ENCODE results near the gene CWC25. TPM values are rescaled to one million over a fixed set of nuclear protein-coding genes. Genes with fewer than 3 reads are reported as not detected.
A peak's percentile ranks its signal among the peaks of the same experiment; 100 is the strongest.

CWC25 gene
- polyA plus RNA-seq, 1 donor (not counting 4 experiments of a cell fraction or from before 2014, with no cell fraction given), result 14.9 TPM

- no peaks in the 10 kb centered on the region for H3K9me3 ChIP-seq (ENCODE audit: control insufficient read depth, low read depth, low read length)
- H3K79me2 ChIP-seq (ENCODE audit: control insufficient read depth, insufficient read depth, low read length), result peaks cover 32% of the 10 kb centered on the region
- peak overlapping the region; percentile 46 for H2AFZ ChIP-seq (ENCODE audit: control insufficient read depth, low read length)
- DNase-seq (ENCODE audit: low read depth, low spot score) (no peak), FAIRE-seq (peak; percentile 61)
- H3K27ac ChIP-seq (ENCODE audit: control insufficient read depth, insufficient read depth, low read length), result peak overlapping the region; percentile 76
- no peaks in the 10 kb centered on the region for H3K27me3 ChIP-seq (ENCODE audit: control insufficient read depth, extremely low read depth, insufficient read depth, low read length)
- H3K36me3 ChIP-seq (ENCODE audit: control insufficient read depth in 2 of 2, extremely low read depth in 1 of 2, insufficient read depth in 2 of 2, low read length in 2 of 2), result peaks cover 7 to 10% of the 10 kb centered on the region in 2 experiments
- peaks cover 41% of the 10 kb centered on the region for H3K4me1 ChIP-seq (ENCODE audit: control insufficient read depth, extremely low read depth, insufficient read depth, low read length)
- TF ChIP-seq CTCF (optimal IDR thresholded peaks at IDR 0.05 in 1 of 3, IDR thresholded peaks at IDR 0.05 in 1 of 3, conservative IDR thresholded peaks at IDR 0.05 in 1 of 3; ENCODE audit: extremely low read depth in 1 of 3, insufficient read depth in 2 of 3, low read length in 3 of 3) (no peak), EZH2 (IDR thresholded peaks at IDR 0.05; ENCODE audit: low read length) (no peak)
- H3K4me2 ChIP-seq (ENCODE audit: control insufficient read depth, extremely low read depth, insufficient read depth, low read depth, low read length), result peak overlapping the region; percentile 92
- peak overlapping the region; percentile 16 to 54 (median 19) for H3K4me3 ChIP-seq (ENCODE audit: control insufficient read depth in 2 of 3, extremely low read depth in 1 of 3, insufficient read depth in 2 of 3, low read depth in 1 of 3, low read length in 3 of 3)
- H3K9me1 ChIP-seq (ENCODE audit: control insufficient read depth, extremely low read depth, insufficient read depth, low read length), result no peaks in the 10 kb centered on the region
- H4K20me1 ChIP-seq (ENCODE audit: control insufficient read depth, extremely low read depth, insufficient read depth, low read length), result peaks cover 16% of the 10 kb centered on the region
- peak overlapping the region; percentile 62 for H3K9ac ChIP-seq (ENCODE audit: control insufficient read depth, extremely low read depth, insufficient read depth, low read length)
- dilution Hi-C loops (cut with MboI; ENCODE audit: extremely low pct_ligation_motif_present, low sequenced_read_pairs), result no loop called here
These were observed 43.1 kb upstream of the CWC25 start for GRCh38 chr17:38867968-38868816.

- dilution Hi-C loops (cut with MboI; ENCODE audit: extremely low pct_ligation_motif_present, low sequenced_read_pairs), result no loop called here
- DNase-seq (ENCODE audit: low read depth, low spot score) (no peak), FAIRE-seq (no peak)
- H3K27me3 ChIP-seq (ENCODE audit: control insufficient read depth, extremely low read depth, insufficient read depth, low read length), result no peaks in the 10 kb centered on the region
- peak overlapping the region; percentile 76 for H3K27ac ChIP-seq (ENCODE audit: control insufficient read depth, insufficient read depth, low read length)
- H4K20me1 ChIP-seq (ENCODE audit: control insufficient read depth, extremely low read depth, insufficient read depth, low read length), result peaks cover 8% of the 10 kb centered on the region
- peaks cover 2 to 3% of the 10 kb centered on the region in 2 experiments for H3K36me3 ChIP-seq (ENCODE audit: control insufficient read depth in 2 of 2, extremely low read depth in 1 of 2, insufficient read depth in 2 of 2, low read length in 2 of 2)
- H3K9me3 ChIP-seq (ENCODE audit: control insufficient read depth, low read depth, low read length), result no peaks in the 10 kb centered on the region
- peaks cover 24% of the 10 kb centered on the region for H3K79me2 ChIP-seq (ENCODE audit: control insufficient read depth, insufficient read depth, low read length)
- H3K9me1 ChIP-seq (ENCODE audit: control insufficient read depth, extremely low read depth, insufficient read depth, low read length), result no peaks in the 10 kb centered on the region
- no peak for TF ChIP-seq CTCF (optimal IDR thresholded peaks at IDR 0.05 in 1 of 3, IDR thresholded peaks at IDR 0.05 in 1 of 3, conservative IDR thresholded peaks at IDR 0.05 in 1 of 3; ENCODE audit: extremely low read depth in 1 of 3, insufficient read depth in 2 of 3, low read length in 3 of 3)
- TF ChIP-seq EZH2 (IDR thresholded peaks at IDR 0.05; ENCODE audit: low read length), result no peak
- H3K4me2 ChIP-seq (ENCODE audit: control insufficient read depth, extremely low read depth, insufficient read depth, low read depth, low read length), result peak overlapping the region; percentile 92
- peak overlapping the region; percentile 16 to 54 (median 19) for H3K4me3 ChIP-seq (ENCODE audit: control insufficient read depth in 2 of 3, extremely low read depth in 1 of 3, insufficient read depth in 2 of 3, low read depth in 1 of 3, low read length in 3 of 3)
- peak overlapping the region; percentile 46 for H2AFZ ChIP-seq (ENCODE audit: control insufficient read depth, low read length)
- H3K4me1 ChIP-seq (ENCODE audit: control insufficient read depth, extremely low read depth, insufficient read depth, low read length), result peaks cover 37% of the 10 kb centered on the region
- peak overlapping the region; percentile 62 for H3K9ac ChIP-seq (ENCODE audit: control insufficient read depth, extremely low read depth, insufficient read depth, low read length)
These were observed 42.3 kb upstream of the CWC25 start for GRCh38 chr17:38867179-38867967.
